Natural killer cell (primary cell): Measurements from ENCODE around the gene TBCD. TPM values are rescaled to one million over a fixed set of nuclear protein-coding genes. Genes with fewer than 3 reads are reported as not detected.

Experiments
- ATAC-seq, 3 donors: fragments of 150-1000 bp in 2 of 3; fragments of 200-7000 bp in 1 of 3; cut with Tn5 transposase; 1 replicate in 1 of 3; 2 replicates in 2 of 3; pipeline ENCODE4 v1.10.0; 2021; ENCODE audit warnings: mild to moderate bottlenecking in 2 of 3, moderate library complexity in 2 of 3
- DNase-seq, 2 donors: peaks; one replicate each; pipeline versions ENCODE4 v3.0.0 to v3.0.0-alpha.2; 2013 to 2021; ENCODE audit warnings: mixed read lengths in 1 of 2
- H3K27ac ChIP-seq: one replicate; pipeline ENCODE4 v1.5.1; 2013; ENCODE audit warnings: mild to moderate bottlenecking, low read length
- H3K27me3 ChIP-seq: one replicate; pipeline ENCODE4 v1.6.1; 2013; ENCODE audit warnings: low read length; ENCODE audit not compliant: control insufficient read depth, insufficient read depth
- H3K36me3 ChIP-seq: one replicate; pipeline ENCODE4 v1.6.1; 2013; ENCODE audit warnings: low read length; ENCODE audit not compliant: control insufficient read depth, insufficient read depth
- H3K4me1 ChIP-seq: one replicate; pipeline ENCODE4 v1.6.1; 2013; ENCODE audit warnings: low read length; ENCODE audit not compliant: control insufficient read depth, insufficient read depth
- H3K4me3 ChIP-seq: one replicate; pipeline ENCODE4 v1.5.1; 2013; ENCODE audit warnings: low read length
- H3K9me3 ChIP-seq: one replicate; pipeline ENCODE4 v1.6.1; 2013; ENCODE audit warnings: low read length; ENCODE audit not compliant: control insufficient read depth, insufficient read depth
- H3K27ac Mint-ChIP-seq, 2 donors: one replicate each; pipeline ENCODE4 v1.8.0; 2022; ENCODE audit warnings: mild to moderate bottlenecking in 2 of 2, mixed read lengths in 2 of 2, moderate library complexity in 1 of 2
- H3K27me3 Mint-ChIP-seq, 2 donors: one replicate each; pipeline ENCODE4 v1.8.0; 2022; ENCODE audit warnings: low read depth in 2 of 2, mixed read lengths in 2 of 2
- H3K36me3 Mint-ChIP-seq: one replicate; pipeline ENCODE4 v1.8.0; 2022; ENCODE audit warnings: mixed read lengths
- H3K4me1 Mint-ChIP-seq, 2 donors: one replicate each; pipeline ENCODE4 v1.8.0; 2022; ENCODE audit warnings: mixed read lengths in 2 of 2
- H3K4me3 Mint-ChIP-seq: one replicate; pipeline ENCODE4 v1.8.0; 2022; ENCODE audit warnings: mild to moderate bottlenecking, moderate library complexity, mixed read lengths
- H3K9me3 Mint-ChIP-seq, 2 donors: one replicate each; pipeline ENCODE4 v1.8.0; 2022; ENCODE audit warnings: mixed read lengths in 2 of 2
- WGBS: methylation state at CpG from one replicate; pipeline ENCODE4 v1.1.7; 2013; ENCODE audit warnings: missing lambda C conversion rate; ENCODE audit not compliant: insufficient coverage; 5-methylcytosine and 5-hydroxymethylcytosine counted together
- intact Hi-C: fragments of 100-400 bp; cut with micrococcal nuclease; formaldehyde crosslinking; loops from one replicate; pipeline ENCODE4 v1.14.2; 2022
- total RNA-seq, 4 donors: library from RNA; stranded (reverse); fragments of 120-200 nt in 1 of 4; gene quantifications; one replicate each; pipeline versions ENCODE4 v1.2.3 to v1.2.4, GENCODE V29; 2013 to 2022
- TF ChIP-seq, protein P1 (sequence below): fragments of 200-600 bp; IDR thresholded peaks from one replicate; pipeline ENCODE4 v1.8.0; 2022; ENCODE audit warnings: antibody characterized with exemption

Gene TBCD
- total RNA-seq, 3 donors from 2014 or later (not counting 1 experiment from before 2014, with no cell fraction given) = 92.0 to 149 (median 132) TPM

- ATAC-seq = no peak
- H3K4me3 ChIP-seq = no peak overlapping the region
- H3K4me1 Mint-ChIP-seq = peaks cover 30 to 43% of the 10 kb centered on the region in 2 donors
- H3K27ac Mint-ChIP-seq = peak overlapping the region; percentile 14 to 88
- no peaks in the 10 kb centered on the region for H3K27me3 Mint-ChIP-seq
- H3K9me3 ChIP-seq = no peaks in the 10 kb centered on the region
- peak overlapping the region; percentile 43 for H3K4me3 Mint-ChIP-seq
- TF ChIP-seq, protein P1, sequence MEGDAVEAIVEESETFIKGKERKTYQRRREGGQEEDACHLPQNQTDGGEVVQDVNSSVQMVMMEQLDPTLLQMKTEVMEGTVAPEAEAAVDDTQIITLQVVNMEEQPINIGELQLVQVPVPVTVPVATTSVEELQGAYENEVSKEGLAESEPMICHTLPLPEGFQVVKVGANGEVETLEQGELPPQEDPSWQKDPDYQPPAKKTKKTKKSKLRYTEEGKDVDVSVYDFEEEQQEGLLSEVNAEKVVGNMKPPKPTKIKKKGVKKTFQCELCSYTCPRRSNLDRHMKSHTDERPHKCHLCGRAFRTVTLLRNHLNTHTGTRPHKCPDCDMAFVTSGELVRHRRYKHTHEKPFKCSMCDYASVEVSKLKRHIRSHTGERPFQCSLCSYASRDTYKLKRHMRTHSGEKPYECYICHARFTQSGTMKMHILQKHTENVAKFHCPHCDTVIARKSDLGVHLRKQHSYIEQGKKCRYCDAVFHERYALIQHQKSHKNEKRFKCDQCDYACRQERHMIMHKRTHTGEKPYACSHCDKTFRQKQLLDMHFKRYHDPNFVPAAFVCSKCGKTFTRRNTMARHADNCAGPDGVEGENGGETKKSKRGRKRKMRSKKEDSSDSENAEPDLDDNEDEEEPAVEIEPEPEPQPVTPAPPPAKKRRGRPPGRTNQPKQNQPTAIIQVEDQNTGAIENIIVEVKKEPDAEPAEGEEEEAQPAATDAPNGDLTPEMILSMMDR = no peak
- intact Hi-C loops = loop anchor here (5.0 kb wide), 1 partner anchor 233 kb away; no protein-coding TSS in a partner anchor
- peaks cover 27% of the 10 kb centered on the region for H3K4me1 ChIP-seq
- no peaks in the 10 kb centered on the region for H3K36me3 ChIP-seq
- no peaks in the 10 kb centered on the region for H3K36me3 Mint-ChIP-seq
- H3K27ac ChIP-seq = no peak overlapping the region
- no peaks in the 10 kb centered on the region for H3K27me3 ChIP-seq
- no peaks in the 10 kb centered on the region for H3K9me3 Mint-ChIP-seq
- WGBS = 76% methylated on average over 33 of the region's 33 CpGs
- DNase-seq = no peak
Observed at GRCh38 chr17:82849076-82849945, 97.4 kb downstream of the TBCD start.

GRCh38 chr17:82851381-82851780 lies 99.5 kb downstream of the TBCD start:
- intact Hi-C loops = no loop called here
- H3K4me3 ChIP-seq = no peak overlapping the region
- Mint-ChIP-seq H3K27ac (no peak overlapping the region), H3K36me3 (no peaks in the 10 kb centered on the region), H3K9me3 (no peaks in the 10 kb centered on the region), H3K4me3 (no peak overlapping the region), H3K4me1 (peaks cover 32 to 44% of the 10 kb centered on the region in 2 donors), H3K27me3 (no peaks in the 10 kb centered on the region)
- no peak for ATAC-seq
- WGBS = 97% methylated on average over 11 of the region's 12 CpGs
- H3K4me1 ChIP-seq = peaks cover 27% of the 10 kb centered on the region
- H3K36me3 ChIP-seq = peaks cover 3% of the 10 kb centered on the region
- no peaks in the 10 kb centered on the region for H3K9me3 ChIP-seq
- no peak overlapping the region for H3K27ac ChIP-seq
- TF ChIP-seq, protein P1 = no peak
- H3K27me3 ChIP-seq = no peaks in the 10 kb centered on the region
- no peak for DNase-seq

- Mint-ChIP-seq H3K27ac (no peak overlapping the region), H3K4me1 (peaks cover 33 to 37% of the 10 kb centered on the region in 2 donors)
Observed at GRCh38 chr17:82854226-82854625, 102.4 kb downstream of the TBCD start.

More at GRCh38 chr17:82854226-82854625, 102.4 kb downstream of the TBCD start:
- Mint-ChIP-seq H3K4me3 (no peak overlapping the region), H3K27me3 (no peaks in the 10 kb centered on the region), H3K9me3 (no peaks in the 10 kb centered on the region), H3K36me3 (no peaks in the 10 kb centered on the region)
- Histone ChIP-seq H3K4me1 (peaks cover 25% of the 10 kb centered on the region), H3K27ac (no peak overlapping the region), H3K9me3 (no peaks in the 10 kb centered on the region), H3K27me3 (no peaks in the 10 kb centered on the region), H3K4me3 (no peak overlapping the region), H3K36me3 (peaks cover 3% of the 10 kb centered on the region)
- TF ChIP-seq, protein P1 = no peak
- intact Hi-C loops = no loop called here
- no peak for ATAC-seq
- no peak for DNase-seq
- 98% methylated on average over 11 of the region's 11 CpGs for WGBS
